Measurements from ENCODE around the gene SVOP. TPM values are rescaled to one million over a fixed set of nuclear protein-coding genes. Genes with fewer than 3 reads are reported as not detected.

SVOP gene
- total and polyA plus RNA-seq, 2 donors (not counting 1 experiment from before 2014, with no cell fraction given), result not detected

- peaks cover 0 to 20% (median 2%) of the 10 kb centered on the region in 4 experiments for H3K27me3 ChIP-seq (replicated peaks in 1 of 4; ENCODE audit: control extremely low read depth in 1 of 4, control insufficient read depth in 3 of 4, insufficient read depth in 4 of 4, low read length in 3 of 4)
- no peak overlapping the region for H3K27ac ChIP-seq (ENCODE audit: low read length in 2 of 2)
- no peak overlapping the region for H2AFZ ChIP-seq (ENCODE audit: insufficient read depth, low read depth, low read length, poor library complexity, severe bottlenecking)
- Mint-ChIP-seq H3K9me3 (ENCODE audit: insufficient read depth) (no peaks in the 10 kb centered on the region), H3K27ac (no peak overlapping the region), H3K4me3 (no peak overlapping the region), H3K27me3 (peaks cover 23% of the 10 kb centered on the region), H3K4me1 (no peaks in the 10 kb centered on the region)
- H3K9me3 ChIP-seq (ENCODE audit: control extremely low read depth in 1 of 3, control insufficient read depth in 2 of 3, insufficient read depth in 1 of 3, low read length in 2 of 3), result no peaks in the 10 kb centered on the region
- no peak overlapping the region for H3K4me3 ChIP-seq (ENCODE audit: control extremely low read depth in 1 of 5, extremely low read depth in 1 of 5, insufficient read depth in 1 of 5, low read depth in 2 of 5, low read length in 4 of 5)
- H3K4me2 ChIP-seq (replicated peaks; ENCODE audit: low read depth, low read length, poor library complexity, severe bottlenecking), result no peak overlapping the region
- H4K20me1 ChIP-seq (ENCODE audit: control insufficient read depth, insufficient read depth, low read length, poor library complexity, severe bottlenecking), result no peaks in the 10 kb centered on the region
- TF ChIP-seq CTCF (IDR thresholded peaks at IDR 0.05), result no peak
- no peak for TF ChIP-seq EZH2 (IDR thresholded peaks at IDR 0.05; ENCODE audit: borderline replicate concordance, insufficient read depth, low read depth, low read length, poor library complexity, severe bottlenecking)
- H3K79me2 ChIP-seq (ENCODE audit: control insufficient read depth, insufficient read depth, low read length), result no peaks in the 10 kb centered on the region
- no peak overlapping the region for H3K9ac ChIP-seq (ENCODE audit: low read length)
- no peaks in the 10 kb centered on the region for H3K4me1 ChIP-seq (ENCODE audit: control insufficient read depth in 2 of 2, insufficient read depth in 2 of 2, low read length in 2 of 2)
- ChIA-PET CTCF (interaction anchor here (1.0 kb wide), 1 partner anchor 12 kb away, joined by 3 read pairs; no protein-coding TSS in a partner anchor), POLR2A (no interaction called here)
- DNase-seq, result no peak
- WGBS (ENCODE audit: insufficient coverage), result 21% methylated on average over 6 of the region's 8 CpGs
- no peaks in the 10 kb centered on the region for H3K36me3 ChIP-seq (replicated peaks in 1 of 2; ENCODE audit: control extremely low read depth in 1 of 2, control insufficient read depth in 1 of 2, extremely low read depth in 1 of 2, insufficient read depth in 2 of 2, low read length in 1 of 2)
- intact Hi-C loops (cut with micrococcal nuclease), result no loop called here
- ATAC-seq (ENCODE audit: low read depth), result no peak
Measured at GRCh38 chr12:108896336-108896735, 124.5 kb downstream of the SVOP start.

GRCh38 chr12:108895220-108895802 is 125.6 kb downstream of the SVOP start:
- DNase-seq (no peak), ATAC-seq (ENCODE audit: low read depth) (no peak)
- H4K20me1 ChIP-seq (ENCODE audit: control insufficient read depth, insufficient read depth, low read length, poor library complexity, severe bottlenecking), result no peaks in the 10 kb centered on the region
- peaks cover 0 to 20% (median 2%) of the 10 kb centered on the region in 4 experiments for H3K27me3 ChIP-seq (replicated peaks in 1 of 4; ENCODE audit: control extremely low read depth in 1 of 4, control insufficient read depth in 3 of 4, insufficient read depth in 4 of 4, low read length in 3 of 4)
- H3K27me3 Mint-ChIP-seq, result peaks cover 15% of the 10 kb centered on the region
- no peak overlapping the region for H3K9ac ChIP-seq (ENCODE audit: low read length)
- H3K36me3 ChIP-seq (replicated peaks in 1 of 2; ENCODE audit: control extremely low read depth in 1 of 2, control insufficient read depth in 1 of 2, extremely low read depth in 1 of 2, insufficient read depth in 2 of 2, low read length in 1 of 2), result no peaks in the 10 kb centered on the region
- H3K79me2 ChIP-seq (ENCODE audit: control insufficient read depth, insufficient read depth, low read length), result no peaks in the 10 kb centered on the region
- no peaks in the 10 kb centered on the region for H3K9me3 Mint-ChIP-seq (ENCODE audit: insufficient read depth)
- H3K4me2 ChIP-seq (replicated peaks; ENCODE audit: low read depth, low read length, poor library complexity, severe bottlenecking), result no peak overlapping the region
- no peak overlapping the region for H3K4me3 Mint-ChIP-seq
- H2AFZ ChIP-seq (ENCODE audit: insufficient read depth, low read depth, low read length, poor library complexity, severe bottlenecking), result no peak overlapping the region
- POLR2A ChIA-PET, result no interaction called here
- no peak overlapping the region for H3K4me3 ChIP-seq (ENCODE audit: control extremely low read depth in 1 of 5, extremely low read depth in 1 of 5, insufficient read depth in 1 of 5, low read depth in 2 of 5, low read length in 4 of 5)
- peaks cover 0 to 6% (median 2%) of the 10 kb centered on the region in 3 donors for H3K9me3 ChIP-seq (ENCODE audit: control extremely low read depth in 1 of 3, control insufficient read depth in 2 of 3, insufficient read depth in 1 of 3, low read length in 2 of 3)
- H3K4me1 ChIP-seq (ENCODE audit: control insufficient read depth in 2 of 2, insufficient read depth in 2 of 2, low read length in 2 of 2), result no peaks in the 10 kb centered on the region
- H3K27ac ChIP-seq (ENCODE audit: low read length in 2 of 2), result no peak overlapping the region
- intact Hi-C loops (cut with micrococcal nuclease), result no loop called here
- 87% methylated on average over 5 of the region's 5 CpGs for WGBS (ENCODE audit: insufficient coverage)
- no peaks in the 10 kb centered on the region for H3K4me1 Mint-ChIP-seq
- no peak overlapping the region for H3K27ac Mint-ChIP-seq
- TF ChIP-seq CTCF (IDR thresholded peaks at IDR 0.05), result no peak
- TF ChIP-seq EZH2 (IDR thresholded peaks at IDR 0.05; ENCODE audit: borderline replicate concordance, insufficient read depth, low read depth, low read length, poor library complexity, severe bottlenecking), result no peak
- CTCF ChIA-PET, result interaction anchor here (1.0 kb wide), 1 partner anchor 11 kb away, joined by 3 read pairs; no protein-coding TSS in a partner anchor

Data from B cell (primary cell).